VCaP (cell line): ENCODE data around the gene PAX4.

ENCODE experiments used
- H3K27ac ChIP-seq: fragments of 450-650 bp; 2 replicates; pipeline ENCODE4 v1.5.1; 2017
- TF ChIP-seq, protein P1 (sequence below): fragments of 450-650 bp; conservative IDR thresholded peaks from 2 replicates; pipeline ENCODE4 v1.5.1; 2017; ENCODE audit warnings: mild to moderate bottlenecking, moderate library complexity

The PAX4 gene

DNA sequence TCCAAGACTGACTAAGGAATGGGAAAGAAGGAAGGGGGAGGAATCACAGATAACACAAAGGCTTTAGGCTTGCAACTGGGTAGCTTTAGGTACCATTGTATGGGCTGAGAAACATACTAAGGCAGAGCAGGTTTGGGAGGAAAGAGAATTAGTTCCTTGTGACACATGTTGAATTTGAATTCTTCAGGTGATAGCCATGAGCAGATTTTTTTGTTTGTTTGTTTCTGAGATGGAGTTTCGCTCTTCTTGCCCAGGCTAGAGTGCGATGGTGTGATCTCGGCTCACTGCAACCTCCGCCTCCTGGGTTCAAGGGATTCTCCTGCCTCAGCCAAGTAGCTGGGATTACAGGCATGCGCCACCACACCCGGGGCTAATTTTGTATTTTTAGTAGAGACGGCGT lies 29.7 kb upstream of the PAX4 start:
- TF ChIP-seq, protein P1, sequence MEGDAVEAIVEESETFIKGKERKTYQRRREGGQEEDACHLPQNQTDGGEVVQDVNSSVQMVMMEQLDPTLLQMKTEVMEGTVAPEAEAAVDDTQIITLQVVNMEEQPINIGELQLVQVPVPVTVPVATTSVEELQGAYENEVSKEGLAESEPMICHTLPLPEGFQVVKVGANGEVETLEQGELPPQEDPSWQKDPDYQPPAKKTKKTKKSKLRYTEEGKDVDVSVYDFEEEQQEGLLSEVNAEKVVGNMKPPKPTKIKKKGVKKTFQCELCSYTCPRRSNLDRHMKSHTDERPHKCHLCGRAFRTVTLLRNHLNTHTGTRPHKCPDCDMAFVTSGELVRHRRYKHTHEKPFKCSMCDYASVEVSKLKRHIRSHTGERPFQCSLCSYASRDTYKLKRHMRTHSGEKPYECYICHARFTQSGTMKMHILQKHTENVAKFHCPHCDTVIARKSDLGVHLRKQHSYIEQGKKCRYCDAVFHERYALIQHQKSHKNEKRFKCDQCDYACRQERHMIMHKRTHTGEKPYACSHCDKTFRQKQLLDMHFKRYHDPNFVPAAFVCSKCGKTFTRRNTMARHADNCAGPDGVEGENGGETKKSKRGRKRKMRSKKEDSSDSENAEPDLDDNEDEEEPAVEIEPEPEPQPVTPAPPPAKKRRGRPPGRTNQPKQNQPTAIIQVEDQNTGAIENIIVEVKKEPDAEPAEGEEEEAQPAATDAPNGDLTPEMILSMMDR, result no peak
- no peak overlapping the region for H3K27ac ChIP-seq

DNA sequence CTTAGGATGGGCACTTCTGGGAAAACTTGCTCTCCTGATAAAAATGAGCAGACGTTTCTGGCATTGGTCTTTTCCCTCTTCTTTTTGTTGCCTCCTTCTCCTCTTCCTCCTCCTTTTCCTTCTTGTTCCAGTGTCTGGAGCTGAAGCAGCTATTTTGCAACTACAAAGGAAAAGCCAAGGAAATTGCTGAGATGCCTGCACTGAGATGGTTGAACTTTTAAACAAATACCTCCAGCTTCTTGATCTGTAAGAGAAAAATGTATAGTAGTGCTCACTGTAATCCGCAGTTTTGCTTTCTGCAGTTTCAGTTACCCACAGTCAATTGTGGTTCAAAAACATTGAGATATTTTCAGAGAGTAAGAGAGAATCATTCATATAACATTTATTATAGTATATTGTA lies 26.5 kb upstream of the PAX4 start:
- no peak overlapping the region for H3K27ac ChIP-seq
- TF ChIP-seq, protein P1, result no peak

DNA sequence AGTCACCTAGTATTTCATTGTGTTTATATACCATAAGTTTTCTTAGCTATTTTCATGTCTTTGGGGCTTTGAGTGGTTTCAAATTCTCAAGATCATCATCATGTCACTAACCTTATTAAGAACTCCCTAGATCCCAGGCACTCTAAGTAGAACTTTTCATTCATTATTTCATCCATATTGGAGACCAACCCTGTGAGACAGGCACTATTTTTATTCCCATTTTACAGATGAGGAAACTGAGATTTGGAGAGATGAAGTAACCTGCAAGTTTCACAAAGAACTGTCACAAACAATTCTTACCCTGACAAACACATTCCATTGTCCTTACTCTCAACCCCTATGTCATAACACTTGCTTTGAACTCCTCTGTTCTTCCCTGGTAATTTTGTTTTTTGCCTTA lies 20.3 kb upstream of the PAX4 start:
- H3K27ac ChIP-seq, result no peak overlapping the region
- TF ChIP-seq, protein P1, result no peak

DNA sequence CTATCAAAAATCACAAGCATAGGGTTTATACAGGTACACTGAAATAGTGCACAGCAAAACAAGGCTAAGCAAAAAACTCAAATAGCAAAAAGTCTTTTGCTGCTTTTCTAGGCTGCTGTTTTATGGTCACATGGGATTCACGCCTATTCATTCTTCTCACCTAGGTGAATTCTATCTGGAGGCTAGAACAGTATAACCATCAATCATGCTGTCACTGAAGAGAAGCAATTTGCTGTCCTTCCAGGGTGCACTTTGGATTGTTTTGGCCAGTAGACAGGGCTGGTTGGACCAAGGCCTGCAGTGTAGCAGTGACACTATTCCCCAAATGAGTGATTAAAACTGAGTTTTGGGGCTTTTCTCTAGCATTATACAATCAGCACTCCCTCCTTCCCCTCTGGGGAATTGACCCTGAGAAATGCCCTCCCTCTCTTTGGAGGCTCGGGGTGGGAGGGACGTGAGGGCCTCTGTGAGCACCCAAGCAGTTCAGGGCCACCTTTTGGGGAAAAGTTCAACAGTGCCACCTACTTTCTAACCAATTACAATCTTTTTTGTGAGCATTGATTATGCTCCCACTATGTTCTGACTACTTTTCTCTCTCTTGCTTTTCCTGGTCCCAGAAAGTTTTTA lies 17.8 kb upstream of the PAX4 start:
- TF ChIP-seq, protein P1, result no peak
- no peak overlapping the region for H3K27ac ChIP-seq

DNA sequence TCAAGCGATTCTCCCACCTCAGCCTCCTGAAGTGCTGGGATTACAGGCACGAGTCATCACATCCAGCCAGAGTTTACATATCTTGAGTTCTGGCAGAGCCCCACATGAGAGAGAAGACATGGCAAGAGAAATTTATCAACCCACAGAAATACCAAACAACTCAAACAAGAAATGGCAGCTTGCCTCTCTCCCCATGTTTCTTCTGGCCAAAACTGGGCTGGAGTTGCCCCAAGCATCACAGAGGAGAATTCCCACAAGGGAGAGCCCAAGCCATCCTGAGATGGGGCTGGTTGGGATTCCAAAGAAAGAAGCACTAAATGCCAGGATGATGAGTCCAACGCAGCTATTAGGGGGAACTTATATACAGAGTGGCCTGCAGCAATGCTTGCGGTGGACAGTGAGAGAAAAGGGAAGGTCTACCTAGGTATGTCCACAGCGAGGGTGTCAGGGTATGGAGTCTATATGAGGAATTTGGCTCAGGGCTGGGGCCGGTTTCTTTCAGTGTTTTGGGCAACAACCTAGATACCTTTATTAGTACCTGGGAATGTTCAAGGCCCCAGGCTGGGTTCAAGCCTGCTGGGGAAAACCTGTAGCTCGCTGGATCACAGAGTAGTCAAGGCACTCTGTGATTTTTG lies 14.5 kb upstream of the PAX4 start:
- no peak overlapping the region for H3K27ac ChIP-seq
- TF ChIP-seq, protein P1, result no peak

DNA sequence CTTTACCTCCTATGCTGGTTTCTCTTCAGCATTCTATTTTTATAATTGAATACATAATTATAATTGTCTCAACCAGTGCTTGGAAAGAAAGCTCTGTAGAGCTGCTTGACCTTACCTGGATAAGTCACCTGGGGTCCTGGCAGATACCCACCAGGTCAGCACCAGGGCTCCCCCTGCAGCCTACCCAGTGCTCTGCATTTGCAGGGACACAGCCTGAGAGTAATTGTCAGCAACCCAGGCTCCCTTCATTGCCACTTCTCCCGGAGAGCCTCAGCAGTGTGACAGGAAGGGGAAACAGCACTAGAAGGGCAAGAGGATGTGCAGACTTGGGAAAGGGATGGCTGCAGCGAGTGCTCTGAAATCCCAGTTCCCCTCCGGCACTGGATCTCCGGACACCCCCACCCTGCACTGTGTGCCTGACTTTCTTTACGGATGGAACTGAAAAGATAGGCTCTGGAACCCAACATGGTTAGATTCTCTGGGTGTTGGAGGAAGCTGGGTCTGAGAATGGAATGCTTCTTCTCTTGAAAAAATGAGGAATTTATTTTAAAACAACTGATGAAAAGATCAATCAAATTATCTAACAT lies 11.4 kb upstream of the PAX4 start:
- no peak overlapping the region for H3K27ac ChIP-seq
- TF ChIP-seq, protein P1, result peak; percentile 74

DNA sequence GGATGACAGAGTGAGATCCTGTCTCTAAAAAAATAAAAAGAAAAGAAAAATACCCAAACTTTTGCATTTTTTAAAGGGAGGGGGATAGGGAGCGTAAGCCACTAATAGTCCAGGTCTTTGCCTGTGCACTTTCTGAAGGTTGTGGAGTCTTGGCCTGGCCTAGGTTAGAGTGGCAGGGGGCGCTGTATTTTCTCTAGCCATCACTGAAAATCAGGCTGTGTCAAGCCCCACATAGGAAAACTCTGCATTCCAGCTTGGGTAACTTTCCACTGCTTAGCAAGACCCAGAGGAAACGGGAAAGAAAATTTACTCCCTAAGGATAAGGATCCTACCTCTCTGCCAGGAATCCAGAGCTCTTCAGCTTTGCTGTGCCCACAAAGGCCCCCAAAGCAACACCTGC lies 10.5 kb upstream of the PAX4 start:
- TF ChIP-seq, protein P1, result no peak
- no peak overlapping the region for H3K27ac ChIP-seq
